Left ventricle myocardium inferior (tissue), 1 donor: ENCODE measurements around the gene BMAL1. TPM values are rescaled to one million over a fixed set of nuclear protein-coding genes. Genes with fewer than 3 reads are reported as not detected.
"Not testable (repeated sequence)": the region's sequence is repeated elsewhere in the genome, so short reads cannot be mapped to it uniquely, and the experiment has no call there.

Source experiments
- DNase-seq: peaks from one replicate; pipeline ENCODE4 v3.0.0-alpha.2; 2020
- H3K27ac ChIP-seq: fragments of 200-600 bp; replicated peaks from 2 replicates; pipeline ENCODE4 v1.8.0; 2021
- H3K27me3 ChIP-seq: fragments of 200-600 bp; 2 replicates; pipeline ENCODE4 v1.8.0; 2021; ENCODE audit warnings: low read depth
- H3K36me3 ChIP-seq: fragments of 200-600 bp; 2 replicates; pipeline ENCODE4 v1.8.0; 2021
- H3K4me1 ChIP-seq: fragments of 200-600 bp; 2 replicates; pipeline ENCODE4 v1.8.0; 2021
- H3K4me3 ChIP-seq: fragments of 200-600 bp; 2 replicates; pipeline ENCODE4 v1.8.0; 2021; ENCODE audit warnings: mild to moderate bottlenecking, moderate library complexity
- H3K9me3 ChIP-seq: fragments of 200-600 bp; replicated peaks from 2 replicates; pipeline ENCODE4 v1.8.0; 2021
- intact Hi-C: fragments of 100-400 bp; cut with micrococcal nuclease; formaldehyde crosslinking; loops from one replicate; pipeline ENCODE4 v1.11.0; 2022
- total RNA-seq: library from RNA; stranded (reverse); fragmentation: NEBNext Ultra II Directional; extraction: Animal tissue kit (Norgen Biotek cat#: 25700); gene quantifications from one replicate; pipeline ENCODE4 v1.2.1, GENCODE V29; 2021
- TF ChIP-seq, protein P1 (sequence below): fragments of 200-600 bp; IDR thresholded peaks from 2 replicates; pipeline ENCODE4 v1.8.0; 2021; ENCODE audit warnings: antibody characterized with exemption, mild to moderate bottlenecking, borderline replicate concordance
- donor health status: DM: no; HTN: yes; CAD: no; lungs with severe emphysema.

The BMAL1 gene
- total RNA-seq, 1 donor from 2014 or later = 7.1 TPM

DNA sequence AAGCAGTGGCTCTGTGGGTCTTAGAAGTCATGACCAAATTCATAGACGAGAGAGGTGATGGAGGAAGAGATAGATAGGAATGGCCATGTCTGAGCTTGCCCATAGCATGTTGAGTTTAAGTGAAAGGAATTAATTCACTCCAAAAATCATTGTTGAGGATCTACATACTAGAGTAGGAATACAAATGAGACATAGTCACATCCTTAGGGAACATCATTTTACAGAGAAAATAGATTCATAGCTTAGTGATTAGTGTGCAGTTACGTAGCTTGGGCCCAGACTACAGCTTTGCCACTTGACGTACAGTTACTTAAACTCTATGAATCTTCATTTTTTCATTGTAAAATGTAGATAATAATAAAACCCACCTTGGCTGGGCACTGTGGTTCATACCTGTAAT, 21.4 kb upstream of the BMAL1 start:
- no peak overlapping the region for H3K27ac ChIP-seq
- no peak for DNase-seq
- H3K9me3 ChIP-seq = no peaks in the 10 kb centered on the region
- H3K4me3 ChIP-seq = no peak overlapping the region
- peaks cover 14% of the 10 kb centered on the region for H3K4me1 ChIP-seq
- H3K27me3 ChIP-seq = peaks cover 6% of the 10 kb centered on the region
- H3K36me3 ChIP-seq = no peaks in the 10 kb centered on the region
- TF ChIP-seq, protein P1, sequence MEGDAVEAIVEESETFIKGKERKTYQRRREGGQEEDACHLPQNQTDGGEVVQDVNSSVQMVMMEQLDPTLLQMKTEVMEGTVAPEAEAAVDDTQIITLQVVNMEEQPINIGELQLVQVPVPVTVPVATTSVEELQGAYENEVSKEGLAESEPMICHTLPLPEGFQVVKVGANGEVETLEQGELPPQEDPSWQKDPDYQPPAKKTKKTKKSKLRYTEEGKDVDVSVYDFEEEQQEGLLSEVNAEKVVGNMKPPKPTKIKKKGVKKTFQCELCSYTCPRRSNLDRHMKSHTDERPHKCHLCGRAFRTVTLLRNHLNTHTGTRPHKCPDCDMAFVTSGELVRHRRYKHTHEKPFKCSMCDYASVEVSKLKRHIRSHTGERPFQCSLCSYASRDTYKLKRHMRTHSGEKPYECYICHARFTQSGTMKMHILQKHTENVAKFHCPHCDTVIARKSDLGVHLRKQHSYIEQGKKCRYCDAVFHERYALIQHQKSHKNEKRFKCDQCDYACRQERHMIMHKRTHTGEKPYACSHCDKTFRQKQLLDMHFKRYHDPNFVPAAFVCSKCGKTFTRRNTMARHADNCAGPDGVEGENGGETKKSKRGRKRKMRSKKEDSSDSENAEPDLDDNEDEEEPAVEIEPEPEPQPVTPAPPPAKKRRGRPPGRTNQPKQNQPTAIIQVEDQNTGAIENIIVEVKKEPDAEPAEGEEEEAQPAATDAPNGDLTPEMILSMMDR = no peak
- intact Hi-C loops = no loop called here

DNA sequence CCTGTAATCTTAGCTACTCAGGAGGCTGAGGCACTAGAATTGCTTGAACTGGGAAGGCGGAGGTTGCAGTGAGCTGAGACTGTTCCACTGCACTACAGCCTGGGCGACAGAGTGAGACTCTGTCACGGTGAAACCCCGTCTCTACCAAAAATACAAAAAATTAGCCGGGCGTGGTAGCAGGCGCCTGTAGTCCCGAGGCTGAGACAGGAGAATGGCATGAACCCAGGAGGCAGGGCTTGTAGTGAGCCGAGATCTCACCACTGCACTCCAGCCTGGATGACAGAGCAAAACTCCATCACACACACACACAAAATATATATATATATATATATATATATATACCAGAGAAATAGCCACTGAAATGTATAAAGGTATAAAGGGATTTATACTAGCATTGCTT, 19.5 kb upstream of the BMAL1 start:
- H3K27me3 ChIP-seq, H3K27ac ChIP-seq, H3K36me3 ChIP-seq, H3K9me3 ChIP-seq, H3K4me3 ChIP-seq, intact Hi-C loops, DNase-seq: not testable (repeated sequence)
- peaks cover 31% of the 10 kb centered on the region for H3K4me1 ChIP-seq

DNA sequence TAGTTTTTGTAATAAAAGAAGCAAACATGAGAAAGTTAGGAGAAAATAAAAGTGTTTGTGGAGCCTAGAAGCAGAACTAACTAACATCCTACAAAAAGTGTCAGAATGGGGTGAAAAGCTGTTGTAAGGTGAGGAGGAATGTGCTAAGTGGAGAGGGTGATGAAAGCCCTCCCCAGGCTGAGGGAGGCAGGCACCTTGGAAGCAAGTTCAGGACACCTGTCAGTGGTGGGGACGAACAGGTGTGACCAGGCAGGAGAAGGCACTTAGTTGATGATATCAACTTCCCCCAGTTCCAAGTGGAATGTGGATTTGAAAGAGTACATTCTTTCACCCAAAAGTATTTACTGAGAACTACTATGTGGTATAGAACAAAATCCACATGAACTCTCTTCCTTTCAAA, 18.7 kb upstream of the BMAL1 start:
- Histone ChIP-seq H3K9me3 (no peaks in the 10 kb centered on the region), H3K27ac (no peak overlapping the region), H3K4me3 (no peak overlapping the region), H3K4me1 (peaks cover 36% of the 10 kb centered on the region), H3K27me3 (no peaks in the 10 kb centered on the region), H3K36me3 (no peaks in the 10 kb centered on the region)
- TF ChIP-seq, protein P1 = no peak
- no peak for DNase-seq
- intact Hi-C loops = no loop called here

DNA sequence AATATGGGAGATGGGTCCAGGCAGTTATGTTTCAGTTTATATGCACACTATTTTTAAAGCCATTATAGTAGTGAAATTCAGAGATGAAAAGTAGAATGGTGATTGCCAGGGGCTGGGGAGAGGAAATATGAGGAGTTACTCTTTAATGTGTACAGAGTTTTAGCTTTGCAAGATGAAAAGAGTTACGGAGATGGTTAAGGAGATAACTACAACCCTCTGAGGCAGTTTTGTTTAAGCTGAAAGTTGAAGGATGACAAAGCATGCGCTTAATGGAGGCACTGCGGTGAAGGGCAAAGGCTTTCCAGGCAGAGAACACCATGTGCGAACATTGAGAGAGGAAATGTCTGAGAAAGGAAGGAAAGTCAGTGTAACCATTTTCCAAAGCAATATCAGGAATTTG, 18.2 kb upstream of the BMAL1 start:
- intact Hi-C loops = no loop called here
- TF ChIP-seq, protein P1 = no peak

DNA sequence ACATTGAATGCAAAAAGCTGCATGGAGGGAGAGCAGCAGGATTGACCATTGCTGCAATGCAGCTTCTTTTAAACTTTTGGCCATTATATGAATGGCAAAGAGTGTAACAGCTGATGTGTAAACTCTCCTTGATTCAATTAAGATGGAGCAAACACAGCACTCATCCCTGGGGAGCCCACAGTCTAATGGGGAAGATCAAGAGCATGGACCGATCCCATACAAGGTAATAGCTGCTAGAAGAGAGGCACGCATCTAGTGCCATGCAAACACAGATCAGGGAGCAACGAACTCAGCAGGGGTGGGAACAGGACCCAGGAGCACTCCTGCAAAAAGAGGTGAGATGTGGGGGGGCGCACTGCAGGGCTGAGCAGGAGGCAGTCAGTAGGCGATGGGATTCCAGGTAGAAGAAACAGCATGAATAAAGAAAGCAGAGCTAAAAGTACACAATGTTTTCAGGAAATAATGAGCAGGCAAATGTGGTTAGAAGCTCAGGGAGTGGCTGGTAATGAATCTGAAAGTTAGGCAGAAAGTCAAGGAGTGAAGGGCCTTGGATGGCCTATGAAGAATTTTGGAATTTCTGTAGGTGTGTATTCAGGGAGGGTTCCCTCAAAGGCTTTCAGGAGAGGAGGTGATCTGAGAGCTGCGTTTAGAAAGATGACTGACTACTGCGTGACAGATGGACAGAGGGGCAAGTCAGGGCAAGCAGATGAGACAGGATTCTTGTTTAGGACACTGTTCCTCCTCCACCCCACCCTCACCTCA, 17.2 kb upstream of the BMAL1 start:
- DNase-seq = no peak
- TF ChIP-seq, protein P1 = no peak
- Histone ChIP-seq H3K9me3 (no peaks in the 10 kb centered on the region), H3K27ac (peak overlapping the region; percentile 84), H3K27me3 (no peaks in the 10 kb centered on the region), H3K4me3 (no peak overlapping the region), H3K4me1 (peaks cover 39% of the 10 kb centered on the region), H3K36me3 (no peaks in the 10 kb centered on the region)
- intact Hi-C loops = no loop called here

More for the DNA sequence above, 18.2 kb upstream of the BMAL1 start:
- Histone ChIP-seq H3K36me3 (no peaks in the 10 kb centered on the region), H3K9me3 (no peaks in the 10 kb centered on the region), H3K27me3 (no peaks in the 10 kb centered on the region), H3K4me1 (peaks cover 39% of the 10 kb centered on the region), H3K27ac (no peak overlapping the region), H3K4me3 (no peak overlapping the region)
- no peak for DNase-seq

DNA sequence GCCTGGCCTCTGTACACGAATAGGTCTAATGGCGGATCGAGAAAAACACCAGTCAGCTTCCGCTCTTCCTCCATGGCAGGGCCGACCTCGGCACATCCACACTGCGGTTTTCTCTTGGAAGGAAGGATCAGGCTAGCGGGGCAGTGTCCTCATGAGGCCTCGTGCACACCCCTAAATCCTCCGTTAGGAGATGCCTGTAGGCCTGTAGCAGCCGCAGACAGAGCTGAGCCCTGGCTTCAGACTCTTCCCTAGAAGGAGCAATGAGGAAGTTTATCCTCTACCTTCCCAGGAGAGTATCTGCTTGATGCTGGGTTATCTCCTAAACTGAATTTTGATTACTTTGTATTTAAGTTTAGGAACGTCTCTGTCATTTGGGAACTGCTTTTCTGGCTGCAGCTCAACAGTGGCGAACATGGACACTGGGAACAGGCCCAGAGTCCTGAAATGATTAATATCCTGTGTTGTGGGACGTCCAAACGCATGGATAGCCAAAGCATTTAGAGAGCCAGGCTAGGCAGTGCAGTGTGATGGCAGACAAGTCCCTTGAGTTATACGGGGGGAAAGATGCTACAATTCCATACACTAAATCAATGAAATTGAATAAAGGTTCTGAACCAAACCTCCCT, 16.5 kb upstream of the BMAL1 start:
- TF ChIP-seq, protein P1 = no peak
- peaks cover 39% of the 10 kb centered on the region for H3K4me1 ChIP-seq
- no peaks in the 10 kb centered on the region for H3K27me3 ChIP-seq
- DNase-seq = peak; percentile 21
- no peaks in the 10 kb centered on the region for H3K9me3 ChIP-seq
- H3K36me3 ChIP-seq = no peaks in the 10 kb centered on the region
- peak overlapping the region; percentile 84 for H3K27ac ChIP-seq
- intact Hi-C loops = no loop called here
- H3K4me3 ChIP-seq = peak overlapping the region; percentile 18
